ENCODE measurements around the gene LAMC1. TPM values are rescaled to one million over a fixed set of nuclear protein-coding genes. Genes with fewer than 3 reads are reported as not detected.

LAMC1 gene
- total and polyA plus RNA-seq, 4 donors, result 23.4 to 272 (median 116) TPM

DNA sequence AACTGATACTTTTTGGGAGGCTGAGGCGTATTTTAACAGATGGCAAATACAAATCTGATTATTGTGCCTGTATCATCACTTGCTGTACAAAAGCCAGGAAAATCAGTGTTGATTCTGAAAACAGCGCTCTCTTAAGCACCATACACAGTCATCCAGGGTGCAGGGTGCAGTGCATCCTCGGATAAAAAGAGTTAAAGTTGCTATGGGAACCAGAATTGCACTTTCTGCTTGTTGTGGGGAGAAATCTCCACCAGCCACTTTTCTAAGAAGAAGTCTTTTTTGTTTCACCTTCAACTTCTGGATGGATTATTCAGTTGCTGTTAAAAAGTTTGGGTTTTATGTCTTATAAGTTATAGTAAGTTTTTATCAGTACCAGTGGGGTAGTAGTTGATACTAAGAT, 3.8 kb downstream of the LAMC1 start:
- ATAC-seq (ENCODE audit: insufficient read depth, low FRiP score), result no peak
- WGBS, 2 donors, result 51 to 66% methylated on average over 3 of the region's 3 CpGs
- H3K27ac ChIP-seq (ENCODE audit: low read depth in 1 of 2, low read length in 1 of 2), result peak overlapping the region in 1 of 2 donors; percentile 57

GRCh38 chr1:183027791-183028190, 4.6 kb downstream of the LAMC1 start:
- Histone ChIP-seq H3K27ac (ENCODE audit: low read depth in 1 of 2, low read length in 1 of 2) (peak overlapping the region in 1 of 2 donors; percentile 7), H3K4me3 (no peak overlapping the region), H3K9ac (ENCODE audit: insufficient read depth in 1 of 2, low read length in 2 of 2) (no peak overlapping the region), H3K36me3 (ENCODE audit: control insufficient read depth in 4 of 4, insufficient read depth in 4 of 4, low read length in 4 of 4) (peaks cover 0 to 3% (median under 1%) of the 10 kb centered on the region in 4 donors), H3K9me3 (ENCODE audit: control insufficient read depth in 4 of 4, insufficient read depth in 3 of 4, low read length in 3 of 4) (no peaks in the 10 kb centered on the region), H3K27me3 (ENCODE audit: control insufficient read depth in 3 of 3, insufficient read depth in 3 of 3, low read length in 2 of 3) (no peaks in the 10 kb centered on the region), H3K4me1 (ENCODE audit: control insufficient read depth in 5 of 5, insufficient read depth in 5 of 5, low read length in 5 of 5) (peaks cover 6 to 36% (median 12%) of the 10 kb centered on the region in 5 donors)
- no peak for DNase-seq
- TF ChIP-seq CTCF (IDR thresholded peaks at IDR 0.05; ENCODE audit: control extremely low read depth, extremely low read depth), result no peak
- ATAC-seq (ENCODE audit: insufficient read depth, low FRiP score), result no peak

More for the DNA sequence above, 3.8 kb downstream of the LAMC1 start:
- DNase-seq, result no peak
- Histone ChIP-seq H3K4me1 (ENCODE audit: control insufficient read depth in 5 of 5, insufficient read depth in 5 of 5, low read length in 5 of 5) (peaks cover 6 to 36% (median 12%) of the 10 kb centered on the region in 5 donors), H3K4me3 (no peak overlapping the region), H3K9me3 (ENCODE audit: control insufficient read depth in 4 of 4, insufficient read depth in 3 of 4, low read length in 3 of 4) (no peaks in the 10 kb centered on the region), H3K9ac (ENCODE audit: insufficient read depth in 1 of 2, low read length in 2 of 2) (no peak overlapping the region), H3K27me3 (ENCODE audit: control insufficient read depth in 3 of 3, insufficient read depth in 3 of 3, low read length in 2 of 3) (no peaks in the 10 kb centered on the region), H3K36me3 (ENCODE audit: control insufficient read depth in 4 of 4, insufficient read depth in 4 of 4, low read length in 4 of 4) (peaks cover 0 to 3% (median under 1%) of the 10 kb centered on the region in 4 donors)
- TF ChIP-seq CTCF (IDR thresholded peaks at IDR 0.05; ENCODE audit: control extremely low read depth, extremely low read depth), result no peak

DNA sequence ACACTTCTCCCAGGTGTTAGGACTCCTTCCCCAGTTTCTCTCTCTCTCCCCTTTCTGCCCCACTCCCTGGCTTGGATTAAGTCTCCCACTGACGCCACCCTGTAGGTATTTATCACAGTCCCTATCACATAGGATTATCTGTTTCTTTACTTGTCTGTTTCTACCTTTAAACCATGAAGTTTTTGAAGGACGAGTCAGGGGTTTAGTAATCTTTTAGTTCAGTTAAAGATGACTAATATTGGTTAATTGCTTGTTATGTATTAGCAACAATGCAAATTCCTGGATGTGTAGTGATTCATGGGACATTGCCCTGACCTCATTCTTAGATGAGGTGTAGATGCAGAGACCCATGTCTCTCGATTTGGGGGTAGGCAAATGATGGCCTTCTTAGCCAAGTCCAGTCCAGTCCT, 6.4 kb downstream of the LAMC1 start:
- Histone ChIP-seq H3K9me3 (ENCODE audit: control insufficient read depth in 4 of 4, insufficient read depth in 3 of 4, low read length in 3 of 4) (no peaks in the 10 kb centered on the region), H3K4me3 (no peak overlapping the region), H3K4me1 (ENCODE audit: control insufficient read depth in 5 of 5, insufficient read depth in 5 of 5, low read length in 5 of 5) (peaks cover 2 to 36% (median 12%) of the 10 kb centered on the region in 5 donors), H3K27ac (ENCODE audit: low read depth in 1 of 2, low read length in 1 of 2) (peak overlapping the region in 1 of 2 donors; percentile 1), H3K36me3 (ENCODE audit: control insufficient read depth in 4 of 4, insufficient read depth in 4 of 4, low read length in 4 of 4) (peaks cover 3% of the 10 kb centered on the region in 4 donors), H3K9ac (ENCODE audit: insufficient read depth in 1 of 2, low read length in 2 of 2) (no peak overlapping the region), H3K27me3 (ENCODE audit: control insufficient read depth in 3 of 3, insufficient read depth in 3 of 3, low read length in 2 of 3) (no peaks in the 10 kb centered on the region)
- no peak for TF ChIP-seq CTCF (IDR thresholded peaks at IDR 0.05; ENCODE audit: control extremely low read depth, extremely low read depth)
- DNase-seq, result no peak
- 71 to 75% methylated on average over 3 of the region's 3 CpGs for WGBS, 2 donors
- ATAC-seq (ENCODE audit: insufficient read depth, low FRiP score), result no peak

GRCh38 chr1:183030053-183030452, 6.8 kb downstream of the LAMC1 start:
- no peak overlapping the region for H3K9ac ChIP-seq (ENCODE audit: insufficient read depth in 1 of 2, low read length in 2 of 2)
- peak; percentile 24 for ATAC-seq (ENCODE audit: insufficient read depth, low FRiP score)
- 37 to 38% methylated on average over 1 of the region's 1 CpG for WGBS, 2 donors

More at GRCh38 chr1:183030053-183030452, 6.8 kb downstream of the LAMC1 start:
- no peaks in the 10 kb centered on the region for H3K9me3 ChIP-seq (ENCODE audit: control insufficient read depth in 4 of 4, insufficient read depth in 3 of 4, low read length in 3 of 4)
- H3K4me1 ChIP-seq (ENCODE audit: control insufficient read depth in 5 of 5, insufficient read depth in 5 of 5, low read length in 5 of 5), result peaks cover 2 to 36% (median 12%) of the 10 kb centered on the region in 5 donors
- no peak overlapping the region for H3K4me3 ChIP-seq
- DNase-seq, result peak in 2 of 3 donors; percentile 41 to 66
- H3K27ac ChIP-seq (ENCODE audit: low read depth in 1 of 2, low read length in 1 of 2), result no peak overlapping the region
- H3K27me3 ChIP-seq (ENCODE audit: control insufficient read depth in 3 of 3, insufficient read depth in 3 of 3, low read length in 2 of 3), result no peaks in the 10 kb centered on the region
- peaks cover 3% of the 10 kb centered on the region in 4 donors for H3K36me3 ChIP-seq (ENCODE audit: control insufficient read depth in 4 of 4, insufficient read depth in 4 of 4, low read length in 4 of 4)
- no peak for TF ChIP-seq CTCF (IDR thresholded peaks at IDR 0.05; ENCODE audit: control extremely low read depth, extremely low read depth)
